A549 (cell line): Measurements from ENCODE around the gene CXorf65. TPM values are rescaled to one million over a fixed set of nuclear protein-coding genes. Genes with fewer than 3 reads are reported as not detected.

ENCODE experiments used
- ATAC-seq, 2 experiments: fragments of 200-7000 bp in 1 of 2; fragments of >200 bp in 1 of 2; cut with Nextera tagmentation in 1 of 2; cut with Tn5 transposase in 1 of 2; 3 replicates each; pipeline versions ENCODE4 v1.8.0 to v1.9.1; 2018 to 2020; ENCODE audit warnings: mild to moderate bottlenecking in 1 of 2, moderate library complexity in 1 of 2
- CTCF ChIA-PET: fragments of 300-600 bp; sonication (Branson Sonifier 250); formaldehyde crosslinking; extraction: SDS; loops from one replicate; lab custom pipeline; 2021; ENCODE audit warnings: antibody characterized with exemption, inconsistent platforms; lab: Yijun Ruan, JAX
- POLR2A ChIA-PET: fragments of 350-600 bp; formaldehyde crosslinking; extraction: SDS; loops from one replicate; lab custom pipeline; 2021; ENCODE audit warnings: antibody characterized with exemption, inconsistent platforms; lab: Yijun Ruan, JAX
- DNase-seq, 2 experiments: peaks; one replicate each; pipeline versions ENCODE4 v3.0.0 to v3.0.0-alpha.2; 2011 to 2016; ENCODE audit warnings: low read depth in 1 of 2, low spot score in 1 of 2
- FAIRE-seq: peaks from 2 replicates; lab custom pipeline; 2011; peaks lifted over from hg19 to GRCh38; lab: Jason Lieb, UNC
- H3K27ac ChIP-seq, 2 experiments: fragments of >200 bp; sonication (Bioruptor Twin); formaldehyde crosslinking; 3 replicates each; pipeline ENCODE4 v1.5.1; 2016 to 2017
- H3K4me1 ChIP-seq: fragments of >200 bp; sonication (Bioruptor Twin); formaldehyde crosslinking; 3 replicates; pipeline ENCODE4 v1.6.1; 2016
- H3K4me2 ChIP-seq: fragments of >200 bp; sonication (Bioruptor Twin); formaldehyde crosslinking; 3 replicates; pipeline ENCODE4 v1.6.1; 2016
- H3K4me3 ChIP-seq: fragments of >200 bp; sonication (Bioruptor Twin); formaldehyde crosslinking; 3 replicates; pipeline ENCODE4 v1.5.1; 2016
- H3K9me3 ChIP-seq: fragments of >200 bp; sonication (Bioruptor Twin); formaldehyde crosslinking; 3 replicates; pipeline ENCODE4 v1.6.1; 2016
- ATOH8 ChIP-seq: fragments of 250-450 bp; sonication (Bioruptor Pico); IDR thresholded peaks from 2 replicates; pipeline ENCODE4 v1.5.0; 2020; ENCODE audit warnings: low read depth, mild to moderate bottlenecking, moderate library complexity
- CBX8 ChIP-seq: fragments of 200-600 bp; sonication (generic); IDR thresholded peaks from 2 replicates; pipeline ENCODE4 v1.6.1; 2016
- CEBPB ChIP-seq, 2 experiments: fragments of >200 bp in 1 of 2; sonication (Bioruptor Twin) in 1 of 2; formaldehyde crosslinking in 1 of 2; IDR thresholded peaks; 2 replicates each; pipeline ENCODE4 v1.6.1; 2012 to 2016
- CHD4 ChIP-seq: fragments of 200-600 bp; sonication (generic); IDR thresholded peaks from 2 replicates; pipeline ENCODE4 v1.6.1; 2016; ENCODE audit warnings: antibody characterized with exemption, mild to moderate bottlenecking, borderline replicate concordance
- EHF ChIP-seq: fragments of 250-450 bp; sonication (Bioruptor Pico); IDR thresholded peaks from 2 replicates; pipeline ENCODE4 v1.5.0; 2020; ENCODE audit warnings: mild to moderate bottlenecking
- EHMT2 ChIP-seq: fragments of 200-600 bp; sonication (generic); IDR thresholded peaks from 2 replicates; pipeline ENCODE4 v1.6.1; 2016; ENCODE audit warnings: antibody characterized with exemption, low read depth, mild to moderate bottlenecking, moderate library complexity
- HOXB5 ChIP-seq: fragments of 250-450 bp; sonication (Bioruptor Pico); IDR thresholded peaks from 2 replicates; pipeline ENCODE4 v1.5.0; 2020; ENCODE audit warnings: mild to moderate bottlenecking, moderate library complexity
- JUN ChIP-seq, 2 experiments: fragments of >200 bp; sonication (Bioruptor Twin); formaldehyde crosslinking; IDR thresholded peaks; 2 replicates in 1 of 2; 3 replicates in 1 of 2; pipeline ENCODE4 v1.6.1; 2016 to 2017
- JUNB ChIP-seq: fragments of >200 bp; sonication (Bioruptor Twin); formaldehyde crosslinking; IDR thresholded peaks from 2 replicates; pipeline ENCODE4 v1.6.1; 2016
- KDM1A ChIP-seq: fragments of 200-600 bp; sonication (generic); IDR thresholded peaks from 2 replicates; pipeline ENCODE4 v1.6.1; 2016; ENCODE audit warnings: low read depth, mild to moderate bottlenecking
- KDM5A ChIP-seq: fragments of 200-600 bp; sonication (generic); IDR thresholded peaks from 2 replicates; pipeline ENCODE4 v1.6.1; 2016; ENCODE audit warnings: antibody characterized with exemption, mild to moderate bottlenecking
- MAFK ChIP-seq: fragments of 450-650 bp; IDR thresholded peaks from 2 replicates; pipeline ENCODE4 v1.6.1; 2014; ENCODE audit not compliant: partially characterized antibody
- MAZ ChIP-seq: fragments of 150-350 bp; IDR thresholded peaks from 2 replicates; pipeline ENCODE4 v1.6.1; 2014; ENCODE audit warnings: antibody characterized with exemption, low read depth, low read length, borderline replicate concordance
- NPAS2 ChIP-seq: fragments of 250-450 bp; sonication (Bioruptor Pico); IDR thresholded peaks from 2 replicates; pipeline ENCODE4 v1.8.0; 2022; ENCODE audit warnings: mild to moderate bottlenecking, moderate library complexity, borderline replicate concordance
- RAD21 ChIP-seq, 2 experiments: fragments of >200 bp in 1 of 2; sonication (Bioruptor Twin) in 1 of 2; formaldehyde crosslinking in 1 of 2; IDR thresholded peaks in 1 of 2; conservative IDR thresholded peaks in 1 of 2; 2 replicates in 1 of 2; 3 replicates in 1 of 2; pipeline ENCODE4 v1.6.1; 2012 to 2018; ENCODE audit warnings: inconsistent platforms in 1 of 2
- RCOR1 ChIP-seq: fragments of 150-350 bp; IDR thresholded peaks from 2 replicates; pipeline ENCODE4 v1.6.1; 2014; ENCODE audit warnings: antibody characterized with exemption, low read length, low read depth
- TP53 ChIP-seq: fragments of 250-450 bp; sonication (Bioruptor Pico); IDR thresholded peaks from 2 replicates; pipeline ENCODE4 v1.5.0; 2021; ENCODE audit warnings: mild to moderate bottlenecking, moderate library complexity
- USF2 ChIP-seq: fragments of 450-650 bp; IDR thresholded peaks from 2 replicates; pipeline ENCODE4 v1.6.1; 2014; ENCODE audit warnings: antibody characterized with exemption
- ZC3H11A ChIP-seq: fragments of 450-650 bp; IDR thresholded peaks from 2 replicates; pipeline ENCODE4 v1.6.1; 2014; ENCODE audit warnings: antibody characterized with exemption, mild to moderate bottlenecking
- ZNF302 ChIP-seq: fragments of 250-450 bp; sonication (Bioruptor Pico); IDR thresholded peaks from 2 replicates; pipeline ENCODE4 v1.9.0; 2021; ENCODE audit warnings: inconsistent platforms, mild to moderate bottlenecking, moderate library complexity
- ZSCAN20 ChIP-seq: fragments of 250-450 bp; sonication (Bioruptor Pico); IDR thresholded peaks from 2 replicates; pipeline ENCODE4 v1.8.0; 2022; ENCODE audit warnings: mild to moderate bottlenecking, moderate library complexity
- WGBS: methylation state at CpG from one replicate; pipeline ENCODE4 v1.1.6; 2017; ENCODE audit errors: missing lambda C conversion rate; 5-methylcytosine and 5-hydroxymethylcytosine counted together
- polyA plus RNA-seq, 4 experiments: library from polyadenylated mRNA; depleted of rRNA in 3 of 4; stranded (reverse); fragments of >200 nt; fragmentation: RNase III in 1 of 4; extraction: RNeasy Plus Mini Kit Qiagen cat#74134 plus additional on column Dnase treatment in 1 of 4; gene quantifications; 2 replicates in 3 of 4; 3 replicates in 1 of 4; pipeline ENCODE4 v1.2.3, GENCODE V29; 2011 to 2017
- TF ChIP-seq, protein P1 (sequence below): fragments of >200 bp; sonication (Bioruptor Twin); formaldehyde crosslinking; IDR thresholded peaks from 2 replicates; pipeline ENCODE4 v1.6.1; 2016

The CXorf65 gene
- polyA plus RNA-seq, 2 of the 4 experiments (the other 2 are of a cell fraction) = not detected

- no peak for DNase-seq
- Histone ChIP-seq H3K4me1 (no peaks in the 10 kb centered on the region), H3K4me3 (no peak overlapping the region)
- 90% methylated on average over 4 of the region's 4 CpGs for WGBS
- no peak for TF ChIP-seq HOXB5 (CRISPR knock-in tag)
- no peak for TF ChIP-seq RCOR1
- no peak for TF ChIP-seq KDM1A
- no peak for TF ChIP-seq KDM5A
- no peak for TF ChIP-seq CHD4
- TF ChIP-seq MAZ = no peak
- no peak for TF ChIP-seq EHF
- TF ChIP-seq NPAS2 = no peak
- no peak for TF ChIP-seq JUN (IDR thresholded peaks at IDR 0.05)
- TF ChIP-seq, protein P1, sequence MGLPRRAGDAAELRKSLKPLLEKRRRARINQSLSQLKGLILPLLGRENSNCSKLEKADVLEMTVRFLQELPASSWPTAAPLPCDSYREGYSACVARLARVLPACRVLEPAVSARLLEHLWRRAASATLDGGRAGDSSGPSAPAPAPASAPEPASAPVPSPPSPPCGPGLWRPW = no peak
- no peak for TF ChIP-seq ZSCAN20 (CRISPR knock-in tag)
- no peak for TF ChIP-seq EHMT2
- TF ChIP-seq JUNB = no peak
- TF ChIP-seq, all 56 proteins: peak for 0
- Histone ChIP-seq H3K9me3 (no peaks in the 10 kb centered on the region), H3K27ac (no peak overlapping the region), H3K4me2 (no peak overlapping the region)
- ChIA-PET CTCF (interaction anchor here (2.8 kb wide), 1 partner anchor 22 kb away, joined by 9 read pairs; no protein-coding TSS in a partner anchor), POLR2A (no interaction called here)
- FAIRE-seq (no peak), ATAC-seq (no peak)
These were observed 705 bp upstream of the CXorf65 start for GRCh38 chrX:71107245-71107644.

DNA sequence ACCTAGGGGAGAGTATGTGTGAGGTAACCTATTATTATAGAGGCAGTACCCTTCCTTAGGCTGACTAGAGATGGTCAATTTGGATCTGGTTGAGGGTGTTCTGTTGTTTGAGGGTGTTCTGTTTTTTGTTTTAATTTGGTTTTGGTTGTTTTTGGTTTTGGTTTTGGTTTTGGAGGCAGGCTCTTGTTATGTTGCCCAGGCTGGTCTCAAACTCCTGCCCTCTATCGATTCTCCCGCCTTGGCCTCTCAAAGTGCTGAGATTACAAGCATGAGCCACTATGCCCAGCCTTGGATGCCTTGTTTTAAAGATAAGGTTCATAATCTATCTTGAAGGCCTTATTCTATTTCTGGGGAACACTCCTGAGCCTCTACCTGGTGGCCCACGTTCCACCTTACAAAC, 912 bp downstream of the CXorf65 start:
- DNase-seq (no peak), ATAC-seq (no peak), FAIRE-seq (no peak)
- TF ChIP-seq USF2 (no peak), ZC3H11A (no peak), MAFK (no peak), CEBPB (IDR thresholded peaks at IDR 0.05) (no peak), RAD21 (conservative IDR thresholded peaks at IDR 0.05 in 1 of 2, IDR thresholded peaks at IDR 0.05 in 1 of 2) (no peak), ZNF302 (CRISPR knock-in tag) (no peak), ATOH8 (CRISPR knock-in tag) (no peak), TP53 (CRISPR knock-in tag) (no peak), CBX8 (no peak)
- TF ChIP-seq, protein P1 = no peak
- Histone ChIP-seq H3K27ac (no peak overlapping the region), H3K4me2 (no peak overlapping the region), H3K4me1 (no peaks in the 10 kb centered on the region), H3K4me3 (no peak overlapping the region), H3K9me3 (no peaks in the 10 kb centered on the region)
- 90% methylated on average over 3 of the region's 3 CpGs for WGBS
- ChIA-PET CTCF (interaction anchor here (2.8 kb wide), 1 partner anchor 24 kb away, joined by 9 read pairs; no protein-coding TSS in a partner anchor), POLR2A (interaction anchor here (1.4 kb wide), 1 partner anchor 13 kb away, joined by 3 read pairs; the partner anchor contains the start of gene MED12)
